NCI-H526 treated with DMSO at 0.1 percent for 48 hours (cell line): ENCODE measurements around the gene PTPRT.

Experiments used
- DNase-seq: peaks from one replicate; lab custom pipeline; 2025; lab: John Stamatoyannopoulos, UW

PTPRT gene

GRCh38 chr20:42795111-42795695 is 394.5 kb downstream of the PTPRT start:
- DNase-seq: no peak

- no peak for DNase-seq
Measured at GRCh38 chr20:42792052-42792451, 397.7 kb downstream of the PTPRT start.

- no peak for DNase-seq
Measured at GRCh38 chr20:42790111-42790510, 399.6 kb downstream of the PTPRT start.

GRCh38 chr20:42788707-42789106 is 401.0 kb downstream of the PTPRT start:
- DNase-seq: no peak

- no peak for DNase-seq
Measured at GRCh38 chr20:42785041-42785440, 404.7 kb downstream of the PTPRT start.

GRCh38 chr20:42779216-42779615 is 410.5 kb downstream of the PTPRT start:
- no peak for DNase-seq

GRCh38 chr20:42775866-42776265 is 413.8 kb downstream of the PTPRT start:
- DNase-seq: no peak

GRCh38 chr20:42775037-42775436 is 414.7 kb downstream of the PTPRT start:
- no peak for DNase-seq

- no peak for DNase-seq
Measured at GRCh38 chr20:42763015-42763414, 426.7 kb downstream of the PTPRT start.

- no peak for DNase-seq
Measured at GRCh38 chr20:42756991-42757390, 432.7 kb downstream of the PTPRT start.

GRCh38 chr20:42754706-42755105 is 435.0 kb downstream of the PTPRT start:
- DNase-seq: no peak

- DNase-seq: no peak
Measured at GRCh38 chr20:42752620-42753019, 437.1 kb downstream of the PTPRT start.

GRCh38 chr20:42749556-42749955 is 440.1 kb downstream of the PTPRT start:
- DNase-seq: peak; percentile 100

GRCh38 chr20:42747765-42748411 is 441.8 kb downstream of the PTPRT start:
- DNase-seq: peak; percentile 98

GRCh38 chr20:42744756-42745465 is 444.8 kb downstream of the PTPRT start:
- no peak for DNase-seq

GRCh38 chr20:42742926-42743325 is 446.8 kb downstream of the PTPRT start:
- no peak for DNase-seq

- no peak for DNase-seq
Measured at GRCh38 chr20:42741906-42742305, 447.8 kb downstream of the PTPRT start.

- no peak for DNase-seq
Measured at GRCh38 chr20:42740226-42740870, 449.4 kb downstream of the PTPRT start.

GRCh38 chr20:42739683-42740082 is 450.0 kb downstream of the PTPRT start:
- DNase-seq: no peak

GRCh38 chr20:42735539-42735938 is 454.2 kb downstream of the PTPRT start:
- no peak for DNase-seq

GRCh38 chr20:42734660-42735368 is 454.9 kb downstream of the PTPRT start:
- no peak for DNase-seq

GRCh38 chr20:42721923-42722322 is 467.8 kb downstream of the PTPRT start:
- DNase-seq: no peak
